ENCODE results near the gene KLHDC8A. TPM values are rescaled to one million over a fixed set of nuclear protein-coding genes. Genes with fewer than 3 reads are reported as not detected.
"Not testable (repeated sequence)": the region's sequence is repeated elsewhere in the genome, so short reads cannot be mapped to it uniquely, and the experiment has no call there.

Gene KLHDC8A
- total RNA-seq, 3 donors from 2014 or later: 0.17 to 1.8 (median 0.78) TPM

DNA sequence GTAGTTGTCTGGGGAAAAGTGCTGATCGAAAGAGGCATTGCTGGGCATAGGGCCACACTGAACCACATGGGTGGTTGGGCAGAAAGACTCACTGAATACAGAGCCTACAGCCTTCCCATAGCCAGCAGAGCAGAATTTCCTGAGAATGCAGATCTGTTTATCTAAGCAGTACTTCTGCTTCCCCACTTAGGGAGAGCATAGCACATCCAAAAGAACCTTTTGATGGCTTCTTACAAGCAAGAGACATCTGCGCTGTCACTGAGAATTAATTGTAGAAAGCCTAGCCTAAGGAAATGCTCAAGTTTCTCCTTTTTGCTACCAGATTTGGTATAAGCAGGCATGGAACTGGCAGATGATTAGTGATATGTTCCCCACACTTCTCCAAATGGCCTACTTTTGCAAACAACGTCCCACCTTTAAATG is 13.0 kb upstream of the KLHDC8A start:
- H3K4me1 ChIP-seq (ENCODE audit: low read depth): peaks cover 4% of the 10 kb centered on the region
- TF ChIP-seq, protein P1, sequence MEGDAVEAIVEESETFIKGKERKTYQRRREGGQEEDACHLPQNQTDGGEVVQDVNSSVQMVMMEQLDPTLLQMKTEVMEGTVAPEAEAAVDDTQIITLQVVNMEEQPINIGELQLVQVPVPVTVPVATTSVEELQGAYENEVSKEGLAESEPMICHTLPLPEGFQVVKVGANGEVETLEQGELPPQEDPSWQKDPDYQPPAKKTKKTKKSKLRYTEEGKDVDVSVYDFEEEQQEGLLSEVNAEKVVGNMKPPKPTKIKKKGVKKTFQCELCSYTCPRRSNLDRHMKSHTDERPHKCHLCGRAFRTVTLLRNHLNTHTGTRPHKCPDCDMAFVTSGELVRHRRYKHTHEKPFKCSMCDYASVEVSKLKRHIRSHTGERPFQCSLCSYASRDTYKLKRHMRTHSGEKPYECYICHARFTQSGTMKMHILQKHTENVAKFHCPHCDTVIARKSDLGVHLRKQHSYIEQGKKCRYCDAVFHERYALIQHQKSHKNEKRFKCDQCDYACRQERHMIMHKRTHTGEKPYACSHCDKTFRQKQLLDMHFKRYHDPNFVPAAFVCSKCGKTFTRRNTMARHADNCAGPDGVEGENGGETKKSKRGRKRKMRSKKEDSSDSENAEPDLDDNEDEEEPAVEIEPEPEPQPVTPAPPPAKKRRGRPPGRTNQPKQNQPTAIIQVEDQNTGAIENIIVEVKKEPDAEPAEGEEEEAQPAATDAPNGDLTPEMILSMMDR (IDR thresholded peaks at IDR 0.05): no peak
- intact Hi-C loops (cut with DNase I, micrococcal nuclease): no loop called here
- ATAC-seq (no peak), DNase-seq (no peak)
- no peaks in the 10 kb centered on the region for H3K36me3 ChIP-seq (ENCODE audit: low read depth)
- no peak overlapping the region for H3K4me3 ChIP-seq
- no peaks in the 10 kb centered on the region for H3K9me3 ChIP-seq

DNA sequence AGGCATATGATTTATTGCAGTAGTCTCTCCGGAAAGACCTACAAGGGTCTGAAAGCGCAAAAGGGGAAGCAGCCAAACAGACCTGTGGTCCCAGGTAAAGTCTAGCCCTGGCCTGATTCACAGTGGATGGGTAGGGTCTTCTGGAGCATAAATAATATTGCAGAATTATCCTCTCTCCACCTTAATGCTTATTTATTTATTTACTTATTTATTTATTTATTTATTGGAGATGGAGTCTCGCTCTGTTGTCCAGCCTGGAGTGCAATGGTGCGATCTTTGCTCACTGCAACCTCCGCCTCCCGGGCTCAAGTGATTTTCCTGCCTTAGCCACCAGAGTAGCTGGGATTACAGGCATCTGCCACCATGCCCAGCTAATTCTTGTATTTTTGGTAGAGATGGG is 11.8 kb upstream of the KLHDC8A start:
- TF ChIP-seq, protein P1 (IDR thresholded peaks at IDR 0.05): no peak
- DNase-seq (no peak), ATAC-seq (no peak)
- H3K4me3 ChIP-seq: no peak overlapping the region
- H3K36me3 ChIP-seq (ENCODE audit: low read depth): no peaks in the 10 kb centered on the region
- peaks cover 4% of the 10 kb centered on the region for H3K4me1 ChIP-seq (ENCODE audit: low read depth)
- no peaks in the 10 kb centered on the region for H3K9me3 ChIP-seq
- intact Hi-C loops (cut with DNase I, micrococcal nuclease): no loop called here

DNA sequence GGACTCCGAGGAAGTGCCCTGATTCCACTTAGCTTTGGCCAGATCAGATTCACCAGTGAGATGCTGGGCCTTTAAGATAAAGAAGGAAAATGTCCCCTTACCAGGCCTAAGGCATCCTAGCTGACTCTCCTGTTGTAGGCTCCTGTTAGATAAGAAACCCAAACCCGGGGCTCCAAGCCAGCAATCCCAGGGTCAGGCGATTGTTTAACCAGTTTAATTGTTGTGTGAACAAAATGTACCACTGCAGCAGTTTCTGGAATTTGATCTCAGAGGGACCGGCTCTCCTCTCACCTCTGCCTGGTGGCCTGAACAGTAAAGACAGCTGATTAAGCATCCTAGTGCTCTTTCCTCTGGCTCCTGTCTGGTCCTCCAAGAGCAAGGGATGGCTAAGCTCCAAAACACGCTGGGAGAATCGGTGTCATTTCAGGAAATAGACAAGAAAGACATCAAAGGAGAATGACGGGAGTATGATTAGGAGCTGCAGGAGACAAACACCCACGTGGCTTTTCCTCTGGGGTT is 9.3 kb upstream of the KLHDC8A start:
- Histone ChIP-seq H3K9me3 (no peaks in the 10 kb centered on the region), H3K36me3 (ENCODE audit: low read depth) (no peaks in the 10 kb centered on the region), H3K4me3 (no peak overlapping the region), H3K4me1 (ENCODE audit: low read depth) (peaks cover 4% of the 10 kb centered on the region)
- intact Hi-C loops (cut with DNase I, micrococcal nuclease): no loop called here
- peak; percentile 63 to 69 (median 65) for DNase-seq
- peak; percentile 89 for ATAC-seq
- TF ChIP-seq, protein P1 (IDR thresholded peaks at IDR 0.05): no peak

DNA sequence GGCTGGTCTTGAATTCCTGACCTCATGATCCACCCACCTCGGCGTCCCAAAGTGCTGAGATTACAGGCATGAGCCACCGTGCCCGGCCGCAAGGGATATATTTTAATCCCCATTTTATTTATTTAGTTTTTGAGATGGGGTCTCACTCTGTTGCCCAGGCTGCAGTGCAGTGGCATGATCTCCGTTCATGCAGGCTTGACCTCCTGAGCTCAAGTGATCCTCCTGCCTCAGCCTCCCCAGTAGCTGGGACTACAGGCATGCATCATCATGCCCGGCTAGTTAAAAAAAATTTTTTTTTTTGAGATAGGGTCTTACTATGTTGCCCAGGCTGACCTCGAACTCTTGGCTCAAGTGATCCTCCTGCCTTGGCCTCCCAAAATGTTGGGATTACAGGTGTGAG is 8.4 kb upstream of the KLHDC8A start:
- H3K4me3 ChIP-seq; H3K9me3 ChIP-seq; intact Hi-C loops (cut with DNase I, micrococcal nuclease); H3K4me1 ChIP-seq (ENCODE audit: low read depth); DNase-seq; ATAC-seq; H3K36me3 ChIP-seq (ENCODE audit: low read depth): not testable (repeated sequence)

DNA sequence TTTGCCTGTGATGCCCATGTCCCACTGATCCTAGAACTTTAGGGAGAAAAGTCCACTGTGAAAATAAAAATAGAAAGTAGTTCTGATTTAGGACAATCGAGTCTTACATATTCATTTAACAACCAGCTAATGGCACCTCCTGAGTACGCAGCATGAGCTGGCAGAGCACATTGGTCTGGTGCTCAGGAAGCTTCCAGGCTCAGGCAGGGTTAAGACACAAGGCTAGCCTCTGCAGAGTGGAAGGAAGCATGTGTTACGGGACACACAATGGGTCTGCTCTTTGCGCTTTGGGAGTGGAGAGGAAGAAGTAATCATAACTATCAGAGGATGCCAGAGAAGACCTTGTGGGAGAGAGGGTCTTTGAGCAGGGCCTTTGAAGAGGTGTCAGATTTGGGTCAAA is 4.2 kb upstream of the KLHDC8A start:
- Histone ChIP-seq H3K4me3 (no peak overlapping the region), H3K36me3 (ENCODE audit: low read depth) (no peaks in the 10 kb centered on the region), H3K4me1 (ENCODE audit: low read depth) (peaks cover 4% of the 10 kb centered on the region), H3K9me3 (no peaks in the 10 kb centered on the region)
- TF ChIP-seq, protein P1 (IDR thresholded peaks at IDR 0.05): no peak
- intact Hi-C loops (cut with DNase I, micrococcal nuclease): no loop called here
- no peak for DNase-seq
- ATAC-seq: no peak

DNA sequence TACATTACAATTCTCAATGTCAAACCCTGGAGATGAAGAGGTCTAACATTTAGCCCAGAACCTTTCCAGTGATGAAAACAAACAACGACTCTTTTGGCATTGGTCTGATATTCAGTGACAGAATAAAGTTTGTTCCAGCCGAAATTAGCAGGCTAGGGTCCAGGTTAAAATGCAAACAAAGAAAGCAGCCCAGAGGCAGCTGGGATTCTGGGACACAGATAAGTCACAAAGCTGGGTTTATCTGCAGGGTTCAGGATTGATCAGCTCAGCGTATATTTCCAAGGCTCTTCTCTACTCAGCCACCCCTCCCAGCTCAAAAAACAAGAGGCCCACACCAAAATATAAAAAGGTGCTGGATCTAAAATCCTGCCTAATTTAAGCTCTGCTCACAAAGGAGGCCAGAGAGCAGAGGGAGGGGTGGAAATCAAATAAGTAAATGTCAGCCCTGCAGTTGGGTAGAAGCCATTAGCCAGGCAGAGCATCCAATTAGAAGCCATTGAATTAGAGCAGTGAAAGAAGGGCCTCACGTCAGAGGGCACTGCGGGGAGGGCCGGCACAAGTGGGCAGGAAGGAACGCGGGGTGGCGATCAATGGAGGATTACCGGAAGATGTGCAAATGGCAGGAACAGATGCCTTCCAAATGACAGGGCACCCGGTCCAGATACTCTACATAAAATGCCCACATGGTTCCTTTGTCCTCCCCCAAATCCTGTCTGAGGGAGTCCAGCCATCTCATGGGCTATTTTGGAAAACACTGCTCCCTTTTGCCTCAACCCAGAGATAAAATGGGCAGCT is 3.2 kb upstream of the KLHDC8A start:
- no peak for DNase-seq

More for the DNA sequence above, 3.2 kb upstream of the KLHDC8A start:
- Histone ChIP-seq H3K9me3 (no peaks in the 10 kb centered on the region), H3K4me3 (no peak overlapping the region), H3K36me3 (ENCODE audit: low read depth) (no peaks in the 10 kb centered on the region), H3K4me1 (ENCODE audit: low read depth) (peaks cover 5% of the 10 kb centered on the region)
- ATAC-seq: no peak
- TF ChIP-seq, protein P1 (IDR thresholded peaks at IDR 0.05): no peak
- intact Hi-C loops (cut with DNase I, micrococcal nuclease): no loop called here
